GM12801 (cell line): ENCODE results near the gene CEP350.

Experiments
- CTCF ChIP-seq: IDR thresholded peaks from one replicate; pipeline ENCODE4 v1.5.1; 2011; ENCODE audit warnings: control low read depth; ENCODE audit not compliant: insufficient read length; ENCODE audit errors: extremely low read depth

Gene CEP350

DNA sequence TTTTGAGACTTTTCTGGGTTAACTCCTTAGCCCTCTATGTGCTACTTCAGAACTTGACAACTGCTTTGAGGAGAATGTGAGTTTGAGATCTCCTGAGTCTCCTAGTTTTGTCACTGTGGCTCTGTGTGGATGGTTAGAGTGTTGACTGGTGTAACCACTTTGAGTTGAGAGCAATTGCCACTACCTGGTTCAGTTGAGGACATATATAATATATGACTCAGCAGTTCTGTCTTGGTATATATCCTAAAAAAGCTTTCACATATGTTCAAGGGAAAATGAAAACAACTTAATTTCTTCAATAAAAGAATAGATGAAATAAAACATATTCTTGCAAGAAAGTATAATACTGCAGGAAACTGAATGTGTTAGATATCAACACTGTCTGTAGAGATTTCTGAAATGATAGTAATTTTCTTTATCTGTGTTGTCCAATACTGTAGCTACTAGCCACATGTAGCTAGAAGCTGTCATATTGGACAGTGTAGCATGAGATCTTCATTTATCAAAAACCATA is 103.3 kb downstream of the CEP350 start:
- TF ChIP-seq CTCF, result no peak

DNA sequence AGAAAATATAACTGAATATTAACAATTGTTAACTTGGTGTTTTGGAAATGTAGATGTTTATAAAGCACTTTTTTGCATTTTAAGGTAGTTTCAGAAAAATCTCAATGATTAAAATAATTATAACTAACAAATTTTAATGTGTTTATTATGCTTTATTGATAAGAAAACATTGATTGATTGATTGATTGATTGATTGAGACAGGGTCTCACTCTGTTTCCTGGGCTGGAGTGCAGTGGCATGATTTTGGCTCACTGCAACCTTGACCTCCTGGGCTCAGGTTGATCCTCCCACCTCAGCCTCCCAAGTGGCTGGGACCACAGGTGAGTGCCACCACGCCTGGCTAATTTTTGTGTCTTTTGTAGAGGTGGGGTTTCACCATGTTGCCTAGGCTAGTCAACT is 106.4 kb downstream of the CEP350 start:
- no peak for TF ChIP-seq CTCF

DNA sequence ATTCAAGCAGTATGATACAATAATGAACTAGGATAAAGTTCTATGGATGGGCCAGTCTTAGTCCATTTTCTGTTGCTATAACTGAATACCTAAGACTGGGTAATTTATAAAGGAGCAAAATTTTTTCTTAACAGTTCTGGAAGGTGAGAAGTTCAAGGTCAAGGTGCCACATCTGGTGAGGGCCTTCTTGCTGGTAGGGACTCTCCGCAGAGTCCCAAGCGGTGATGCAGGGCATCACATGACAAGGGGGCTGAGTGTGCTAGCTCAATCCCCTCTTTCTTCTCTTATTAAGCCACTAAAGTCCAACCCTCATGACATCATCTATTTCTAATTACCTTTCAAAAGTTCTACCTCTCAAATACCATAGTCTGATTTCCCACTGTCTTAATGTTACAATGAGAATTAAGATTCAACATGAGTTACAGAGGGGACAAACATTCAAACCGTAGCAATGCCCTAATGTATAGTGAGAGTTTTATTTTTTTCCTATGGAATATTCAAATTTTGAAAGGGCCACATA is 107.9 kb downstream of the CEP350 start:
- TF ChIP-seq CTCF, result no peak

- TF ChIP-seq CTCF, result no peak
These were observed 110.8 kb downstream of the CEP350 start for GRCh38 chr1:180065408-180065807.

DNA sequence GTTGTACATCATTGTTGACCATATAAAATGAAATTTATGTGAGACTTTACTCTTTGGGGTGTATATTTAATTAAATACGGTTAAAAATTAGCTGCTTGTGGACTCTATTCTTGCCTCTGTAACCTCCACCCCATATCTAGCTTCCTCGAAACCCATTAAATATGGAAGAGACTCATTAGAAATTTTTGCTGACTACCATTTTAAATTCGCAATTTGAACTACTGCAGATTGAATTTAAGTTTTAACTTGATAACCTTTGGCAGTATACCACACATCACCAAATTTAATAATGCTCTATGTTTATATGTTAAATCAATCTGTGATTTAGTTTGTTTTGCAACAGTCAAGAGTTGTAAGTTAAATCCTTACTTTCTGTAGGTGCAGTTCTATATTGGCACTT is 111.5 kb downstream of the CEP350 start:
- TF ChIP-seq CTCF, result no peak

- TF ChIP-seq CTCF, result no peak
These were observed 115.7 kb downstream of the CEP350 start for GRCh38 chr1:180070286-180070685.

GRCh38 chr1:180071759-180072158 is 117.1 kb downstream of the CEP350 start:
- no peak for TF ChIP-seq CTCF

DNA sequence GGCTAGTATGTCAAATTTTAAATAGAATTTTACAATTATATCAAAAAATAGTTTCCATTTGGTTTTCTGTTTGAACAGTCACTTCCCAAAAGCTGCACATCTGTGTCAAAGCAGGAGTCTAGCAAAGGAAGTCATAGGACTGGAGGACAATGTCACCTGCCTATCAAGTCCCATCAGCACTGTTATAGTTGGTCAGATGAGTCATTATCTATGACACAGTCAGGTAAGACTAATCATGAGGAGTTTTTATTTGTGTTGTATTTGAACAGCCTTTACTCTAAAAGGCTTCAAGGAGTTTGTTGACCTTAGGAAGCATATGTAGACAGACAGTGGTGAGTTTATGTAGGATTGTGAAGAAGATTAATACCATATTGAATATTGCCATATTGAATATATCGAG is 125.8 kb downstream of the CEP350 start:
- TF ChIP-seq CTCF, result no peak
